NCI-H1694 treated with DMSO at 0.1 percent for 48 hours (cell line): ENCODE data around the gene FXYD7.
"Not testable (repeated sequence)": the region's sequence is repeated elsewhere in the genome, so short reads cannot be mapped to it uniquely, and the experiment has no call there.

ENCODE experiments used
- DNase-seq: peaks from one replicate; lab custom pipeline; 2025; lab: John Stamatoyannopoulos, UW

The FXYD7 gene

GRCh38 chr19:35165200-35166058 is 22.4 kb downstream of the FXYD7 start:
- DNase-seq = no peak

GRCh38 chr19:35166100-35167063 is 23.3 kb downstream of the FXYD7 start:
- no peak for DNase-seq

- no peak for DNase-seq
These were observed 24.4 kb downstream of the FXYD7 start for GRCh38 chr19:35167251-35168119.

- no peak for DNase-seq
These were observed 25.1 kb downstream of the FXYD7 start for GRCh38 chr19:35168196-35168595.

GRCh38 chr19:35169221-35169995 is 26.4 kb downstream of the FXYD7 start:
- DNase-seq = no peak

GRCh38 chr19:35170359-35171061 is 27.5 kb downstream of the FXYD7 start:
- no peak for DNase-seq

- no peak for DNase-seq
These were observed 28.7 kb downstream of the FXYD7 start for GRCh38 chr19:35171730-35172129.

GRCh38 chr19:35174226-35174625 is 31.2 kb downstream of the FXYD7 start:
- DNase-seq = no peak

GRCh38 chr19:35176181-35176570 is 33.1 kb downstream of the FXYD7 start:
- DNase-seq = no peak

GRCh38 chr19:35177377-35178274 is 34.6 kb downstream of the FXYD7 start:
- no peak for DNase-seq

- no peak for DNase-seq
These were observed 35.6 kb downstream of the FXYD7 start for GRCh38 chr19:35178701-35179100.

GRCh38 chr19:35179830-35180229 is 36.8 kb downstream of the FXYD7 start:
- DNase-seq = no peak

- DNase-seq = no peak
These were observed 38.3 kb downstream of the FXYD7 start for GRCh38 chr19:35181387-35181786.

- DNase-seq = no peak
These were observed 41.2 kb downstream of the FXYD7 start for GRCh38 chr19:35184267-35184666.

GRCh38 chr19:35184884-35185283 is 41.8 kb downstream of the FXYD7 start:
- no peak for DNase-seq

- DNase-seq = no peak
These were observed 51.2 kb downstream of the FXYD7 start for GRCh38 chr19:35194012-35194984.

- DNase-seq = no peak
These were observed 52.8 kb downstream of the FXYD7 start for GRCh38 chr19:35195830-35196229.

GRCh38 chr19:35196861-35197260 is 53.8 kb downstream of the FXYD7 start:
- DNase-seq = not testable (repeated sequence)
